HS-5 (cell line): ENCODE measurements around the gene WDFY3.
"Not testable (repeated sequence)": the region's sequence is repeated elsewhere in the genome, so short reads cannot be mapped to it uniquely, and the experiment has no call there.

Source experiments
- DNase-seq: peaks from one replicate; pipeline ENCODE4 v3.0.0-alpha.2; 2012; ENCODE audit warnings: low read depth

Gene WDFY3

DNA sequence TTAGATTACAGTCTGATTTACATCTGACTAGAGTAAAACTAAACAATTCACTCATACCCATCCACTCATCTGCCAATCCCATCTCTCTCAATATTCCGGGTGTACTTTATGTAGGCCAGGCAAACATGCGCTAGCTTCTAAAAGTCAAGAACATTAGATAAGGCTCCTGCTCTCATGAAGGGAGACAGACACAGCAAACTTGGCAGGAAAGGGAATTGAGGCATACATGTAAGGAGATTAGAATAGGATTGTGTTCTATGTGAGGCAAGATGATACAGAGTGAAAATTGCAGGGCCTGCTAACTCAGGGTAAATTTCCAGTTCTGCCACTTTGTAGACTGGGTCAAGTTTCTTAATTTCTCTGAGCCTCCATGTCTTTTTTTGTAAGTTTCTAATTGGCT, 247.8 kb downstream of the WDFY3 start:
- no peak for DNase-seq

- DNase-seq, result no peak
Measured at GRCh38 chr4:84710548-84710947, 255.9 kb downstream of the WDFY3 start.

DNA sequence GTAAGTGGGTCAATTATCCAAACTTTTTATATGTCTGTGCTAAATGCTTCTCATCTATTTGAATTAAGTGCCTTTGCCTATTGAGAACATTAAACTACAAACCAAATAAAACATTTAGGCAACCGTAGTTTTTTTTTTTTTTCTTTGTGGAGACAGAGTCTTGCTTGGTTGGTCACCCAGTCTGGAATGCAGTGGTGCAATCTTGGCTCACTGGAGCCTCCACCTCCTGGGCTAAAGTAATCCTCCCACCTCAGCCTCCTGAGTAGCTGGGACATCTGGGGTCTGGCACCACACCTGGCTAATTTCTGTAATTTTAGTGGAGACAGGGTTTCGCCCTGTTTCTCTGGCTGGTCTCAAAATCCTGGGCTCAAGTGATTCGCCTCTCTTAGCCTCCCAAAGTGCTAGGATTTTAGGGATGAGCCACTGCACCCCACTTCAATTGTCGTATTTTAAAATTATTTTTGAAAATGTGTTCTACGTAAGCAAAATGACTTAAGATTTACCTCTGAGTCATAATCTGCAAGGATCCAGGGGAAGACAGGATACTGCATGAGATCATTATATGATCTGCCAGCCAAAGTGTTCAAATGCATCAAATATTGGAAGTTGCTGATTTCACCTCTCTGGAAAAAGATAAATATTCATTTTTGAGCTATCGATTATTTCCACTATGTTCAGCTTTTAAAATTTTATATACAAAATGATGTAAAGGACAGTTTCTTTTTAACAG, 257.9 kb downstream of the WDFY3 start:
- DNase-seq, result peak; percentile 14

DNA sequence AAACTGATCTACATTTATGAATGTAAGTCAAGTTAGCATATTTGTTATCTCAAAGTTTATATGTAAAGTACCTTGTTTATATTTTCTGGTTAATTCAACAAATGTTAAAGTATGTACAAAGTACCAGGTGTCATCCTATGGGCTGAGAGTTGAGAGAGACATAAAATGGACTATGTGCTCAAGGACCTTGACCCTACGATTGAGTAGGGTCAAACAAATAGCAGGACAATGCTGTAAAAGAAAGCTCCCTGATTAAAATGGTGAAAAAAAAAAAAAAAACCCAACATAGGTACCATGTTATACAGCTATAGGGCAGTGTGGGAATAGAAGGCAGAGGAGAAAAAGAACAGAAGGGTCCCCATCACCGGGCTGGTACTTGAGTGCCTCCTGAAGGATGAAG, 260.2 kb downstream of the WDFY3 start:
- DNase-seq, result no peak

- DNase-seq, result no peak
Measured at GRCh38 chr4:84699001-84699671, 267.4 kb downstream of the WDFY3 start.

DNA sequence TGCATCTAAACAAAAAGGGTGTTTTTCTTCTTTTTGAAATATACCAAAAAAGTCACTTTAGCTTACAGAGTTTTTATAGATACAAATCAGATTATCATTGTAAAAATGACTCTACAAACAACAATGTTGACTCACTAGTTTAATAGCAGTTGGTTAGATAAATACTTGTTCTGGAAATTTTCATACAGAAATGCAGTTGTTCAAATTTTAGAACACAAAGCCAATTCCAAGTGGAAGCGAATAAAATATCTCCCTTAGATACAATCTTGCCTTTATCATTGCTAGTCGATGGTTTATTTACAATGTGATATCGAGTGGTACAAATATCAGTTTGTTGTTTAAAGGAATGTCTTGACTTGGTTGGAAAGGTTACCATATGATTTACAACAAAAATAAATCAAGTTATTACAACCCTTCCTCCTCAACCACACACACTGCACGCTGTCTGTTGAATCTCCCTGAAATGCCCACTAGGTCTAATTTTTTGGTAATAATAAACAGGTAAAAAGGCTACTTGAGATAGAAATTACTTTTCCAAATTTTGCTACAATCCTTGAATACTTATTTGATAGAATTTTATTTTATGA, 268.8 kb downstream of the WDFY3 start:
- DNase-seq, result no peak

- DNase-seq, result no peak
Measured at GRCh38 chr4:84697159-84697558, 269.3 kb downstream of the WDFY3 start.

- DNase-seq, result no peak
Measured at GRCh38 chr4:84691800-84692199, 274.7 kb downstream of the WDFY3 start.

DNA sequence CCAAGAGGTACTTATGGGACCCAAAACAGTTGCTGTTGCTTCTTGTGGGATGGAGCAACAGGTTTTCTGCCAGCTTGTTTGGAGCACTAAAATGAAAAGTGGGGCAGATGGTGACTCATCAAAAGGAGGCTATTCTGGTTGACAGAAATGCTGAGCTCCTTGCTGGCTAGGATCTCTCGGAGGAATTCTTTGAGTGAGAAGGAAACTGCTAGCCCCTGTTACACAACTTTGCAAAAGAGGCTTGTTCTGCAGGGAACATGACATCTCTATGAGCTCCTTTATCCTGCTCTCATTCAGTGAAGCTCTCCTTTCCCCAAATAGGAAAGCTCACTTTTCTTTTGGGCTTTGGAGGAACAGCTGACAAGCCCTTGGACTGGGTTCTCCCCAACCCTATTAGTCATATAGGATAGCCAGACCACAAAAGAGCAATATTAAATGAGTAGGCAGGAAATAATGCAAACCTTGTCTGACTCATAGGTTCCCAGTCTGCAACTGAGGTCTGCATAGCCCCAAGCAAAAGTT, 275.3 kb downstream of the WDFY3 start:
- DNase-seq, result peak; percentile 87

DNA sequence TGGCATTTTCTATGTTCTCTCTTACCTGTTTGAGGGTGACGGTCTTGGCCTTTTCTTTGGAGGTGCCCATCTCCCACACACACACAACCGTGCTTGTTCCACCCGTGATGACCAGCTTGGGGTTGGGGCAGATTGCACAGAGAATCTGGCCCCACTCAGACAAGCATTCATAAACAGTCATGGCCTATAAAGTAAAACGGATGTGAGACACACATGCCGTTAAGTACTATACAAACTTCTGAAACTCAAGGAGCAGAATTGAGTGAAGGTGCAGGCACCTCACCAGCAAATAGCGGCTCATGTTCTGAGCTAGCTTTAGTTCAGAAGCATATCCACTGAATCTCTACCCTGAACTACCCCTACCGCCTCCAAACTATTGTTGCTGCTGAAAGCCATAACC, 276.0 kb downstream of the WDFY3 start:
- DNase-seq, result no peak

- DNase-seq, result no peak
Measured at GRCh38 chr4:84689197-84689596, 277.3 kb downstream of the WDFY3 start.

- DNase-seq, result no peak
Measured at GRCh38 chr4:84688605-84689004, 277.9 kb downstream of the WDFY3 start.

DNA sequence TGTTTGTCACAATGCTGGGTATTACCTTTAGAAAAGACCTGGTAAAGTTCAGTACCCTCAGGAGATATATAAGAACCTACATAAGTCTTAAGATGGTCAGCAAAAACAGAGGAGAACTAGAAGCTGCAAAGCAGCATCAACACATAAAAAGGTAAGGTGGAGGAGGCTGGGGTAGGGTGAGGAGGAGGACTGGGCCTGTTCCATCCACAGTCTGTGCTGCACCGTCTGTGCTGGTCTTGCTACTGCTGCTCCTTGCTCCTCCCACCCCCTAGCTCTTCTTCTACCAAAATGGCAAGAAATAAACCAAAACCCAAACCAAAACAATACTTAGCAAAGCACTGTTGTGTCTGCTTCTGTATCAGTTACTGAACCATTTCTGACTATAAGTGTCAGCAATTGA, 281.4 kb downstream of the WDFY3 start:
- no peak for DNase-seq

DNA sequence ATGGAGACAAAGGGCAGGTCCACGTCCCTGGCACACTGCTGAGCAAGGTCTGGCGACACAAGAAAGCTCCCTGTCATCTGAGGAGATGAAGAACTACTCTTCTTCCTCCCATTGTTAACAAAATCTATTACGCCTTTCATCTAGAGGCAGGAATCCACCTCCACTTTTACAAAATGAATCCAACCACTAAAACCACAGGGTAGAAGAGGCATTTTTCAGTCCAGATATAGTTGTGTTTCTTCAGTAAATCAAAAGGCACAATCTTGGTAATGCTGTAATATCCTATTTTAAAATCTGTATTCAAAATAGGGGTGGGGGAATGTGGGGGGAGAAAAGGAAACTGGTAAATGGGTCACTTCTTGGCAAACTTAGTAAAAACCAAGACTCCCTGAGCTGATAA, 282.1 kb downstream of the WDFY3 start:
- DNase-seq, result no peak

DNA sequence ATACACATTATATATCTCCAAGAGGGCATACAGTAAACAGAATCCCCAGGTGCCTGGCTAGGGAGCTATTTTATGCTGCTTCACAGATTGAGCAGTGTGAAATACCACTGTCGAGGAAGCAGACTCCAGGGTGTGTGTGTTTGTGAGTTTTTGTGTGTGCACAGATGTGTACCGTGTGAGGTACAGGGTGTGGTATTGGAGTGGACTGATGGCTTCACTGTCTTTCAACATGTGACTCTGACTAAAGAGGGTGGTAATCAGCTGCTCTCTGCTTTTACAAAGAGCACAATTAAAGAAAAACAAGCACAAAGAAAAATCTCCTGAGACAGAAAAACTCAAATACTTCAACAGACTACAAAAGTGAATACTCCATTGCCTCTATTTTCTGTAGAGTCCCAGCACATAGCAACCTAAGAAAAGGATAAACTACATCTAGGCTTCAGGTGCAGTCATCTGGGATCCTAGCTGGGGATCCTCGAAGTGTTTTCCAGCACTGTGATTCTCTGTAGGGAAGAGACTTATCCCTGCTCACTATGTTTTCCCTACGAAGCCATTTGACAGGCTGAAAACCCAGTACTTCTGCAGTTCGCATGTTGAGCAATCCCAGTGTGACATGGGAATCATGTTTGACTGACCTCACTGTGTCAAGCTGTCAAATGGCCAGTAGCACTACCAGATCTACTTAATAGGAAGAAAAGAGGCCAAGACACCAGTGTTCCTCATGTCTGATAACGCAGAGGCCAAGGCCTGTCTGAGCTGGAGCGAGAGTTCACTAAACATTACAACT, 283.2 kb downstream of the WDFY3 start:
- no peak for DNase-seq

- not testable (repeated sequence) for DNase-seq
Measured at GRCh38 chr4:84682661-84683060, 283.8 kb downstream of the WDFY3 start.

DNA sequence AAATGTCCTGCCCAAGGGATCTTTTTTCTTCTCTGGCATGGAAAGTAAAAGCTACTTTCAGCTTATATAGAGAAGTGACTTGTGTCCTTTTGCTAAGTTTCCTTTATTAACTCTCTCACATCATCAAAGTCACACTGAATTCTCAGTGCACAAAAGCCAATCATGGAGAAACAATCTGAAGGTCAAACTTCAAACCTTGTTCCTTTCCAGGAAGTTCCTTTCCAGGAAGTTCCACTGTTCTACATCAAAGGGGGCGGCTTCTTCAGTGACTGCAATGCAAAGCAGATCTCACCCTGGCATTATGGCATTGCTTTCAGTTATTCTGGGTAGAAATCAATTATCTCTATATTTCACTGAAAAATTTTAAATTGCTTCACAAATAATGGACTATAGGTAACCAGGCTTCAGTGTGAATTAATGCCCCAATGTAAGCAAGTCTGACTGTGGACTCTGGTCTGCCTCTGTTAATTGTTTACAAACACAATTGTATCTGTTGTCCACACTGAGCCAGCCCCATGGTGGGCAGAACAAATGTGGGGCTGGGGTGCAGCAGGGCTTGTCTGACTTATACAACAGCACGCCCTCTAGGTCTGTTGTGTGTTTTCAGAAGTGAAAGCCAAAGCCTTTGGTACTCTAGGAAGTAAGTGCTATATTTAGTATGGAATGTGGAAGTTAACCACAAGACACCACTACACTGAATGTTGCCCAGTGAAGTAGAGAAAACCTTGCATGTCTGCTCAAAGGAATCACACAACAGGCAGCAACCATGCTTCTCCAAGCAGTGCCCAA, 284.8 kb downstream of the WDFY3 start:
- no peak for DNase-seq

DNA sequence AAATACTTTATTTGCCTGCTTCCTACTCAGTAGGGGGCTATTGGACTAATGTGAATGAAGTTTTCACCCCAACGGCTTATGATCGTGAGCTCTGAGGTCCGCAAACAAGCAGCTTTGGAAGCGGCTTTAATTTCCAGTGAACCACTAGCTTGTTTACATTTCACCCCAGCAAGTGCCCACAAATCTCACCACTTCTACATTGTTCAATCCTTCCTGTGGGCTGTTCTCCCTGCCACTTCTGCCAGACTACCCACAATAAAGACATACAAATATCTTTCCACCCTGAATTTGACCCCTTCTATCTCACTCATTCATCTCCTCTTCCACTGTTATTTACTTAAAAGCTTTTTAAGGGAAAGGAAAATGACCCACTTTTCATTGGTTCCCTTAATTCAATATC, 285.5 kb downstream of the WDFY3 start:
- DNase-seq, result no peak

DNA sequence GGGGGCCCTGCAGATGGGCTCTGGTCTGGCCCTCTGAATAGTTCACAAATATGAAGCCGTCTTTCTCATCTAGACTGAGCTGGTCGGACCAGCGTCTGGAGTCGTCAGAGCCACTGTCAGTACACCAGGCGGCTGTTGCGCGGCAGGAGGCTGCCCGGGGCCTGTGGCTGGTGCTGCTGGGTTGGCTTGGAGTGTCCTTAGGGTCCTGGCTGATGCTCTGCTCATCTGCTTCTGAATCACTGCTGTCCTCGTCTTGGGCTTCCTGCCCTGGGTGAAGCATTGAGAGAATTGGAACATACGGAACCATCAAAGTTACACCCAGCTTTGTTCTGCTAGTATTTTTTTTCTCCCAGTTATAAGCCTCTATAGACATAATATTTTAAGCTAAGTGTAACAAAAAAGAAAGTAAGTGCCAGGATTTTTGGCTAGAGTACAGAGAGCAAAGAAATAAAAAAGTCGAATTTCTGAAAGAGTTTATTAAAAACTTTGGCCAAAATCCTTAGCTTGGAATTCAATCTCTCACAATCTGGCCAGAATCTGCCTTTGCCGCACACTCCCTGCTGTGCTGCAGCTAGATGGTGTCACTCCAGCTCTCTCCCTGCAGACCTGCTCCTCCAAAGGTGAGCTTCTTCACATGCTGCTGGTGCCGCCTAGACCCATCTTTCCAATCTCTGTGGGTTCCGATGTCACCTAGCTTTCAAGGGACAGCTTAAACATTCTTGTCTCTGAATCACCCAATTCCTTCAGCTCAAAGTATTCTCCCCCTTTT, 287.3 kb downstream of the WDFY3 start:
- DNase-seq, result no peak

DNA sequence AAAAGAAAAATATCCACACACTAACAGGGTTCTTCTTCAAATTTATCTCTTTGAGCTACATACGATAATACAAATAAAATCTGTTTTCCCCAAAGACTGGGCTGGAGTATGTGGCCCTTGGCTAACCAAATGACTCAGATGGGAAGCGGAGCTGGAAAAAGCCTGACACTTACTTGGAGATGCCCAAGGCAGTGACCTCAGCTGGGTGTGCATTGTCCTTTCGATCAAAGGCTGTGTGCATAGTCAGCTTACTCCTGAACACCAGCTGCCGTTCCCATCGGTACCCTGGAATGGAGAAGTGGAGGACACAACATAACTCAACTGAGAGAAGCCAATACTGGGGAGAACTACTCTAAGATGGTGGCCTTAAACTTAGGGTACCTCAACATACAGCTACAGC, 288.5 kb downstream of the WDFY3 start:
- DNase-seq, result no peak

GRCh38 chr4:84677093-84677492, 289.4 kb downstream of the WDFY3 start:
- DNase-seq, result no peak
